ENCODE data around the gene DCTPP1. TPM values are rescaled to one million over a fixed set of nuclear protein-coding genes. Genes with fewer than 3 reads are reported as not detected.

Gene DCTPP1
- polyA plus RNA-seq, 1 donor from 2014 or later, result 47.3 TPM

DNA sequence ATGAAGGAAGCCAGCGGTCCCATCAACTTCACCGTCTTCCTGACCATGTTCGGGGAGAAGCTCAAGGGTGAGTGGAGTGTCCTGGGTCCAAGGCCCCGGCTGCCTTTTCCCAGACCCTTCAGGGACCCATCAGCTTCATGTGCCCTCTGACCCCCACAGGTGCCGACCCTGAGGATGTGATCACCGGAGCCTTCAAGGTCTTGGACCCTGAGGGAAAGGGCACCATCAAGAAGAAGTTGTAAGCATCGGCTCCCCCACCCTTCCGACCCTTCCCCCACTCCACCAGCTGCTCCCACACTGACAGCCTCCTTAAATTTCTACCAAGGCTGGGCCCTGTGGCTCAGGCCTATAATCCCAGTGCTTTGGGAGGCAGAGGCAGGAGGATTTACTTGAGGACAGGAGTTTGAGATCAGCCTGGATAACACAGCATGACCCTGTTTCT lies 53.3 kb downstream of the DCTPP1 start:
- Histone ChIP-seq H4K20me1 (ENCODE audit: insufficient read depth) (no peaks in the 10 kb centered on the region), H3K4me3 (ENCODE audit: low read length) (no peak overlapping the region), H3K9me2 (ENCODE audit: insufficient read depth, low read length) (no peaks in the 10 kb centered on the region), H3K4me2 (ENCODE audit: low read length) (no peak overlapping the region), H3K79me2 (replicated peaks; ENCODE audit: insufficient read depth, low read length) (peaks cover 5% of the 10 kb centered on the region), H3K27me3 (ENCODE audit: insufficient read depth, low read depth, low read length) (no peaks in the 10 kb centered on the region), H2AFZ (ENCODE audit: low read depth, low read length) (no peak overlapping the region), H3K27ac (ENCODE audit: low read length) (no peak overlapping the region), H3F3A (ENCODE audit: insufficient read depth, low read length, poor library complexity, severe bottlenecking) (no peaks in the 10 kb centered on the region), H3K9ac (ENCODE audit: low read length) (no peak overlapping the region), H3K9me3 (ENCODE audit: low read length) (no peaks in the 10 kb centered on the region), H3K36me3 (ENCODE audit: insufficient read depth, low read length) (no peaks in the 10 kb centered on the region)
- TF ChIP-seq SMC3 (conservative IDR thresholded peaks at IDR 0.05; ENCODE audit: poor library complexity), result no peak
- TF ChIP-seq EZH2 (IDR thresholded peaks at IDR 0.05; ENCODE audit: borderline replicate concordance, insufficient read depth, low read length, poor library complexity, severe bottlenecking), result no peak
- TF ChIP-seq EP300 (conservative IDR thresholded peaks at IDR 0.05; ENCODE audit: poor library complexity, severe bottlenecking), result no peak
- TF ChIP-seq MXI1 (conservative IDR thresholded peaks at IDR 0.05; ENCODE audit: poor library complexity, severe bottlenecking), result no peak
- no peak for TF ChIP-seq REST (IDR thresholded peaks at IDR 0.05; ENCODE audit: borderline replicate concordance)
- TF ChIP-seq POLR2AphosphoS5 (IDR thresholded peaks at IDR 0.05), result no peak
- TF ChIP-seq RAD21 (conservative IDR thresholded peaks at IDR 0.05), result no peak
- TF ChIP-seq TAF1 (IDR thresholded peaks at IDR 0.05; ENCODE audit: low read depth), result no peak
- TF ChIP-seq, protein P1, sequence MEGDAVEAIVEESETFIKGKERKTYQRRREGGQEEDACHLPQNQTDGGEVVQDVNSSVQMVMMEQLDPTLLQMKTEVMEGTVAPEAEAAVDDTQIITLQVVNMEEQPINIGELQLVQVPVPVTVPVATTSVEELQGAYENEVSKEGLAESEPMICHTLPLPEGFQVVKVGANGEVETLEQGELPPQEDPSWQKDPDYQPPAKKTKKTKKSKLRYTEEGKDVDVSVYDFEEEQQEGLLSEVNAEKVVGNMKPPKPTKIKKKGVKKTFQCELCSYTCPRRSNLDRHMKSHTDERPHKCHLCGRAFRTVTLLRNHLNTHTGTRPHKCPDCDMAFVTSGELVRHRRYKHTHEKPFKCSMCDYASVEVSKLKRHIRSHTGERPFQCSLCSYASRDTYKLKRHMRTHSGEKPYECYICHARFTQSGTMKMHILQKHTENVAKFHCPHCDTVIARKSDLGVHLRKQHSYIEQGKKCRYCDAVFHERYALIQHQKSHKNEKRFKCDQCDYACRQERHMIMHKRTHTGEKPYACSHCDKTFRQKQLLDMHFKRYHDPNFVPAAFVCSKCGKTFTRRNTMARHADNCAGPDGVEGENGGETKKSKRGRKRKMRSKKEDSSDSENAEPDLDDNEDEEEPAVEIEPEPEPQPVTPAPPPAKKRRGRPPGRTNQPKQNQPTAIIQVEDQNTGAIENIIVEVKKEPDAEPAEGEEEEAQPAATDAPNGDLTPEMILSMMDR (IDR thresholded peaks at IDR 0.05; ENCODE audit: poor library complexity, severe bottlenecking), result no peak

GRCh38 chr16:30375864-30376263 lies 54.0 kb downstream of the DCTPP1 start:
- H3K27ac ChIP-seq (ENCODE audit: low read length), result no peak overlapping the region
- H2AFZ ChIP-seq (ENCODE audit: low read depth, low read length), result no peak overlapping the region
- H3K27me3 ChIP-seq (ENCODE audit: insufficient read depth, low read depth, low read length), result no peaks in the 10 kb centered on the region
- no peaks in the 10 kb centered on the region for H3K9me3 ChIP-seq (ENCODE audit: low read length)
- H3K36me3 ChIP-seq (ENCODE audit: insufficient read depth, low read length), result no peaks in the 10 kb centered on the region
- TF ChIP-seq MXI1 (conservative IDR thresholded peaks at IDR 0.05; ENCODE audit: poor library complexity, severe bottlenecking), result no peak
- TF ChIP-seq EP300 (conservative IDR thresholded peaks at IDR 0.05; ENCODE audit: poor library complexity, severe bottlenecking), result no peak
- TF ChIP-seq SMC3 (conservative IDR thresholded peaks at IDR 0.05; ENCODE audit: poor library complexity), result no peak
- no peak for TF ChIP-seq TAF1 (IDR thresholded peaks at IDR 0.05; ENCODE audit: low read depth)
- TF ChIP-seq, protein P1 (IDR thresholded peaks at IDR 0.05; ENCODE audit: poor library complexity, severe bottlenecking), result no peak
- TF ChIP-seq EZH2 (IDR thresholded peaks at IDR 0.05; ENCODE audit: borderline replicate concordance, insufficient read depth, low read length, poor library complexity, severe bottlenecking), result no peak
- TF ChIP-seq POLR2AphosphoS5 (IDR thresholded peaks at IDR 0.05), result no peak
- TF ChIP-seq REST (IDR thresholded peaks at IDR 0.05; ENCODE audit: borderline replicate concordance), result no peak
- no peak for TF ChIP-seq RAD21 (conservative IDR thresholded peaks at IDR 0.05)
- no peak overlapping the region for H3K4me2 ChIP-seq (ENCODE audit: low read length)
- peaks cover 5% of the 10 kb centered on the region for H3K79me2 ChIP-seq (replicated peaks; ENCODE audit: insufficient read depth, low read length)
- no peaks in the 10 kb centered on the region for H4K20me1 ChIP-seq (ENCODE audit: insufficient read depth)
- H3K9ac ChIP-seq (ENCODE audit: low read length), result no peak overlapping the region
- no peaks in the 10 kb centered on the region for H3K9me2 ChIP-seq (ENCODE audit: insufficient read depth, low read length)
- H3F3A ChIP-seq (ENCODE audit: insufficient read depth, low read length, poor library complexity, severe bottlenecking), result no peaks in the 10 kb centered on the region
- no peak overlapping the region for H3K4me3 ChIP-seq (ENCODE audit: low read length)
